K562 (cell line): ENCODE results near the gene LAMTOR1. TPM values are rescaled to one million over a fixed set of nuclear protein-coding genes. Genes with fewer than 3 reads are reported as not detected.

Experiments
- CHD4 ChIP-seq: fragments of 200-600 bp; sonication (generic); IDR thresholded peaks from 3 replicates; pipeline ENCODE4 v1.6.1; 2012; ENCODE audit warnings: low read depth, mild to moderate bottlenecking, mixed read lengths, low read length, inconsistent platforms; ENCODE audit not compliant: insufficient read depth, insufficient replicate concordance, poor library complexity, severe bottlenecking
- CHD7 ChIP-seq: fragments of 200-600 bp; sonication (generic); IDR thresholded peaks from one replicate; pipeline ENCODE4 v1.6.1; 2012; ENCODE audit warnings: mild to moderate bottlenecking, low read depth, low read length, inconsistent platforms
- RBFOX2 ChIP-seq: fragments of 200-400 bp; formaldehyde crosslinking; IDR thresholded peaks from 2 replicates; pipeline ENCODE4 v1.6.1; 2017; ENCODE audit warnings: low read depth, mild to moderate bottlenecking, low read length, moderate library complexity
- ZFP1 ChIP-seq: fragments of 450-650 bp; formaldehyde crosslinking; IDR thresholded peaks from 2 replicates; pipeline ENCODE4 v1.4.0; 2020; ENCODE audit warnings: mild to moderate bottlenecking, mixed read lengths
- ZNF133 ChIP-seq: fragments of 250-450 bp; sonication (Bioruptor Pico); IDR thresholded peaks from 2 replicates; pipeline ENCODE4 v1.4.0; 2020; ENCODE audit warnings: mild to moderate bottlenecking
- ZNF184 ChIP-seq: sonication (generic); formaldehyde crosslinking; IDR thresholded peaks from 2 replicates; pipeline ENCODE4 v1.5.0; 2020; ENCODE audit warnings: missing genetic modification reagents
- ZNF23 ChIP-seq: fragments of 250-450 bp; sonication (Bioruptor Pico); IDR thresholded peaks from 2 replicates; pipeline ENCODE4 v1.4.0; 2020; ENCODE audit warnings: mild to moderate bottlenecking
- polyA plus RNA-seq, 8 experiments: library from polyadenylated mRNA; depleted of rRNA in 4 of 8; stranded (reverse) in 5 of 8; unstranded in 3 of 8; fragments of >200 nt; fragmentation: Nextera tagmentation in 2 of 8; fragmentation: Illumina TruSeq in 1 of 8; extraction: Ambion mirVana in 2 of 8; extraction: Trizol in 1 of 8; gene quantifications; 2 replicates each; pipeline versions ENCODE4 v1.2.1 to v1.2.3, GENCODE V29; 2011 to 2014; ENCODE audit warnings: inconsistent platforms in 1 of 8, missing spikeins in 1 of 8
- total RNA-seq, 7 experiments: library from RNA; depleted of rRNA in 6 of 7; stranded (reverse); fragments of >200 nt in 6 of 7; fragmentation: Illumina TruSeq in 2 of 7; extraction: Trizol in 2 of 7; gene quantifications; 2 replicates each; pipeline versions ENCODE4 v1.2.1 to v1.2.3, GENCODE V29; 2011 to 2021; ENCODE audit warnings: low replicate concordance in 1 of 7
- TF ChIP-seq, protein P1 (sequence below): fragments of 450-650 bp; IDR thresholded peaks from 2 replicates; pipeline ENCODE4 v1.6.1; 2018; ENCODE audit not compliant: partially characterized antibody
- TF ChIP-seq, protein P2 (sequence below), 3 experiments: fragments of 200-800 bp in 1 of 3; fragments of 250-450 bp in 1 of 3; fragments of 450-650 bp in 1 of 3; sonication (Bioruptor Pico) in 1 of 3; sonication (Bioruptor generic) in 1 of 3; formaldehyde crosslinking in 1 of 3; IDR thresholded peaks; 2 replicates each; pipeline versions ENCODE4 v1.6.1 to v1.8.0; 2016 to 2022; ENCODE audit warnings: mild to moderate bottlenecking in 2 of 3, missing genetic modification characterization in 2 of 3, missing compliant biosample characterization in 1 of 3, moderate library complexity in 1 of 3

Gene LAMTOR1
- total and polyA plus RNA-seq, 9 of the 15 experiments (the other 6 are each of a cell fraction or from before 2014, with no cell fraction given) = 62.6 to 104 (median 85.3) TPM

- TF ChIP-seq, protein P1, sequence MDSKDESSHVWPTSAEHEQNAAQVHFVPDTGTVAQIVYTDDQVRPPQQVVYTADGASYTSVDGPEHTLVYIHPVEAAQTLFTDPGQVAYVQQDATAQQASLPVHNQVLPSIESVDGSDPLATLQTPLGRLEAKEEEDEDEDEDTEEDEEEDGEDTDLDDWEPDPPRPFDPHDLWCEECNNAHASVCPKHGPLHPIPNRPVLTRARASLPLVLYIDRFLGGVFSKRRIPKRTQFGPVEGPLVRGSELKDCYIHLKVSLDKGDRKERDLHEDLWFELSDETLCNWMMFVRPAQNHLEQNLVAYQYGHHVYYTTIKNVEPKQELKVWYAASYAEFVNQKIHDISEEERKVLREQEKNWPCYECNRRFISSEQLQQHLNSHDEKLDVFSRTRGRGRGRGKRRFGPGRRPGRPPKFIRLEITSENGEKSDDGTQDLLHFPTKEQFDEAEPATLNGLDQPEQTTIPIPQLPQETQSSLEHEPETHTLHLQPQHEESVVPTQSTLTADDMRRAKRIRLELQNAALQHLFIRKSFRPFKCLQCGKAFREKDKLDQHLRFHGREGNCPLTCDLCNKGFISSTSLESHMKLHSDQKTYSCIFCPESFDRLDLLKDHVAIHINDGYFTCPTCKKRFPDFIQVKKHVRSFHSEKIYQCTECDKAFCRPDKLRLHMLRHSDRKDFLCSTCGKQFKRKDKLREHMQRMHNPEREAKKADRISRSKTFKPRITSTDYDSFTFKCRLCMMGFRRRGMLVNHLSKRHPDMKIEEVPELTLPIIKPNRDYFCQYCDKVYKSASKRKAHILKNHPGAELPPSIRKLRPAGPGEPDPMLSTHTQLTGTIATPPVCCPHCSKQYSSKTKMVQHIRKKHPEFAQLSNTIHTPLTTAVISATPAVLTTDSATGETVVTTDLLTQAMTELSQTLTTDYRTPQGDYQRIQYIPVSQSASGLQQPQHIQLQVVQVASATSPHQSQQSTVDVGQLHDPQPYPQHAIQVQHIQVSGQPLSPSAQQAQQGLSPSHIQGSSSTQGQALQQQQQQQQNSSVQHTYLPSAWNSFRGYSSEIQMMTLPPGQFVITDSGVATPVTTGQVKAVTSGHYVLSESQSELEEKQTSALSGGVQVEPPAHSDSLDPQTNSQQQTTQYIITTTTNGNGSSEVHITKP = no peak
- TF ChIP-seq ZNF133 (CRISPR knock-in tag) (no peak), ZNF23 (no peak), RBFOX2 (no peak), CHD4 (no peak), CHD7 (no peak), ZNF184 (no peak), ZFP1 (CRISPR knock-in tag) (no peak)
- TF ChIP-seq, protein P2, sequence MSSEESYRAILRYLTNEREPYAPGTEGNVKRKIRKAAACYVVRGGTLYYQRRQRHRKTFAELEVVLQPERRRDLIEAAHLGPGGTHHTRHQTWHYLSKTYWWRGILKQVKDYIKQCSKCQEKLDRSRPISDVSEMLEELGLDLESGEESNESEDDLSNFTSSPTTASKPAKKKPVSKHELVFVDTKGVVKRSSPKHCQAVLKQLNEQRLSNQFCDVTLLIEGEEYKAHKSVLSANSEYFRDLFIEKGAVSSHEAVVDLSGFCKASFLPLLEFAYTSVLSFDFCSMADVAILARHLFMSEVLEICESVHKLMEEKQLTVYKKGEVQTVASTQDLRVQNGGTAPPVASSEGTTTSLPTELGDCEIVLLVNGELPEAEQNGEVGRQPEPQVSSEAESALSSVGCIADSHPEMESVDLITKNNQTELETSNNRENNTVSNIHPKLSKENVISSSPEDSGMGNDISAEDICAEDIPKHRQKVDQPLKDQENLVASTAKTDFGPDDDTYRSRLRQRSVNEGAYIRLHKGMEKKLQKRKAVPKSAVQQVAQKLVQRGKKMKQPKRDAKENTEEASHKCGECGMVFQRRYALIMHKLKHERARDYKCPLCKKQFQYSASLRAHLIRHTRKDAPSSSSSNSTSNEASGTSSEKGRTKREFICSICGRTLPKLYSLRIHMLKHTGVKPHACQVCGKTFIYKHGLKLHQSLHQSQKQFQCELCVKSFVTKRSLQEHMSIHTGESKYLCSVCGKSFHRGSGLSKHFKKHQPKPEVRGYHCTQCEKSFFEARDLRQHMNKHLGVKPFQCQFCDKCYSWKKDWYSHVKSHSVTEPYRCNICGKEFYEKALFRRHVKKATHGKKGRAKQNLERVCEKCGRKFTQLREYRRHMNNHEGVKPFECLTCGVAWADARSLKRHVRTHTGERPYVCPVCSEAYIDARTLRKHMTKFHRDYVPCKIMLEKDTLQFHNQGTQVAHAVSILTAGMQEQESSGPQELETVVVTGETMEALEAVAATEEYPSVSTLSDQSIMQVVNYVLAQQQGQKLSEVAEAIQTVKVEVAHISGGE (CRISPR knock-in tag; IDR thresholded peaks at IDR 0.05) = no peak
Measured at GRCh38 chr11:72091292-72091691, 11.8 kb downstream of the LAMTOR1 start (continued).
